C4-2B (cell line): ENCODE data around the gene PPP1R12B.
"Not testable (repeated sequence)": the region's sequence is repeated elsewhere in the genome, so short reads cannot be mapped to it uniquely, and the experiment has no call there.

Experiments used
- ZFX ChIP-seq: fragments of 450-650 bp; IDR thresholded peaks from 2 replicates; pipeline ENCODE4 v1.6.1; 2017
- TF ChIP-seq, protein P1 (sequence below): fragments of 450-650 bp; conservative IDR thresholded peaks from 2 replicates; pipeline ENCODE4 v1.5.1; 2017; ENCODE audit warnings: mild to moderate bottlenecking

DNA sequence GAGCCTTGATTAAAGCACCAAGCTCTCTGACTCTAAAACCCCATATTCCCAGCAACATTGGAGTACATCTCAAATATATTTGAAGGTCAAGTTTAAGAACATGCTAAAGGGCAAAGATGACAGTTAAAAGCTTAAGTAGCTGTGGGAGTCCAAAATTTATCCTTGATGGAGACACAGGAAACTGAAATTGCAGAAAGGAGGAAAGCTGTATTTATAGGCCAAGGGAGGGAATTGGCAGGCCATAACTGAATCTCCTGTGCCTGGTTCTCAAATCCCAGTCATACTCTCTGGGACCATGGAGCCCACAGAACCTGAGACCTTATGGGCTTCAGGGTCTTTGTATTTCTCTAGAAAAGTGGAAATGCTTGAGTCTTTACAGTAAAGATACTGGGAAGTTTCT is 193.9 kb downstream of the PPP1R12B start:
- TF ChIP-seq, protein P1, sequence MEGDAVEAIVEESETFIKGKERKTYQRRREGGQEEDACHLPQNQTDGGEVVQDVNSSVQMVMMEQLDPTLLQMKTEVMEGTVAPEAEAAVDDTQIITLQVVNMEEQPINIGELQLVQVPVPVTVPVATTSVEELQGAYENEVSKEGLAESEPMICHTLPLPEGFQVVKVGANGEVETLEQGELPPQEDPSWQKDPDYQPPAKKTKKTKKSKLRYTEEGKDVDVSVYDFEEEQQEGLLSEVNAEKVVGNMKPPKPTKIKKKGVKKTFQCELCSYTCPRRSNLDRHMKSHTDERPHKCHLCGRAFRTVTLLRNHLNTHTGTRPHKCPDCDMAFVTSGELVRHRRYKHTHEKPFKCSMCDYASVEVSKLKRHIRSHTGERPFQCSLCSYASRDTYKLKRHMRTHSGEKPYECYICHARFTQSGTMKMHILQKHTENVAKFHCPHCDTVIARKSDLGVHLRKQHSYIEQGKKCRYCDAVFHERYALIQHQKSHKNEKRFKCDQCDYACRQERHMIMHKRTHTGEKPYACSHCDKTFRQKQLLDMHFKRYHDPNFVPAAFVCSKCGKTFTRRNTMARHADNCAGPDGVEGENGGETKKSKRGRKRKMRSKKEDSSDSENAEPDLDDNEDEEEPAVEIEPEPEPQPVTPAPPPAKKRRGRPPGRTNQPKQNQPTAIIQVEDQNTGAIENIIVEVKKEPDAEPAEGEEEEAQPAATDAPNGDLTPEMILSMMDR: not testable (repeated sequence)
- not testable (repeated sequence) for TF ChIP-seq ZFX
